Fibroblast of lung (primary cell): ENCODE results near the gene FAM170A.

Source experiments
- EZH2 ChIP-seq: IDR thresholded peaks from 2 replicates; pipeline ENCODE4 v1.5.1; 2012; ENCODE audit warnings: low read length, control low read depth, mild to moderate bottlenecking; ENCODE audit errors: missing control alignments
- TF ChIP-seq, protein P1 (sequence below), 2 donors: IDR thresholded peaks in 1 of 2; conservative IDR thresholded peaks in 1 of 2; 1 replicate in 1 of 2; 2 replicates in 1 of 2; pipeline ENCODE4 v1.5.1; 2011 to 2012; ENCODE audit warnings: low read length in 2 of 2, control low read depth in 1 of 2, inconsistent platforms in 1 of 2, low read depth in 1 of 2, mild to moderate bottlenecking in 1 of 2

DNA sequence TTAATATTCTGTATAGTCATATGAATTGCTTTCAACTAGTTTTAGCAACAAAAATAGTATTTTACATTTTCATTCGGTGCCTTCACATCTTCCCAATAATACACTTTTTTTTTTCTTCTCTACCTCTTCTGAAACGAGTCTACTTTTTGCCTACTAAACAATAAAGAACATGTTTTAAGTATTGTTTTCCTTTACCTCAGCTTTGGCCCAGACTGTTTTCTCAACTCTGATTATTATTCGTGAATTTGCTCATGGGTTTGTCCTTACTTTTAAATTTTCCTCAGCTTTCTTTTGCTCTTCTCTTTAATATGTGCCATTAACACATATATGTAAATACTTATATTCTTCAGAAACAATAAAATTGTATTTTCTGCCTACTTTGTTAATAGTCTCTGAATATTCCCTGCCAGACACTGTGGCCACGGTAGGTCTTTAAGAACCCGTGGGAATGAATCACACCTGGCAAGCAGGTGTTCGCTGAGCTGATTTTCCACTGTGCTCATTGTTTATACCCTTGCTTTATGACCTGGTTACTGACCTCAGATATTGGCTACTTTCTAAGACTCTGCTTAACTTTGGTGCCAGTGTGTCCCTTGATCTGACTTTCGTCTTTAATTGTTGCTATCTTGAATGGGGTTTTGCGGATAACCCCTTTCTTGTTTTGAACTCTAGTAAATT, 49.1 kb downstream of the FAM170A start:
- TF ChIP-seq, protein P1, sequence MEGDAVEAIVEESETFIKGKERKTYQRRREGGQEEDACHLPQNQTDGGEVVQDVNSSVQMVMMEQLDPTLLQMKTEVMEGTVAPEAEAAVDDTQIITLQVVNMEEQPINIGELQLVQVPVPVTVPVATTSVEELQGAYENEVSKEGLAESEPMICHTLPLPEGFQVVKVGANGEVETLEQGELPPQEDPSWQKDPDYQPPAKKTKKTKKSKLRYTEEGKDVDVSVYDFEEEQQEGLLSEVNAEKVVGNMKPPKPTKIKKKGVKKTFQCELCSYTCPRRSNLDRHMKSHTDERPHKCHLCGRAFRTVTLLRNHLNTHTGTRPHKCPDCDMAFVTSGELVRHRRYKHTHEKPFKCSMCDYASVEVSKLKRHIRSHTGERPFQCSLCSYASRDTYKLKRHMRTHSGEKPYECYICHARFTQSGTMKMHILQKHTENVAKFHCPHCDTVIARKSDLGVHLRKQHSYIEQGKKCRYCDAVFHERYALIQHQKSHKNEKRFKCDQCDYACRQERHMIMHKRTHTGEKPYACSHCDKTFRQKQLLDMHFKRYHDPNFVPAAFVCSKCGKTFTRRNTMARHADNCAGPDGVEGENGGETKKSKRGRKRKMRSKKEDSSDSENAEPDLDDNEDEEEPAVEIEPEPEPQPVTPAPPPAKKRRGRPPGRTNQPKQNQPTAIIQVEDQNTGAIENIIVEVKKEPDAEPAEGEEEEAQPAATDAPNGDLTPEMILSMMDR (conservative IDR thresholded peaks at IDR 0.05 in 1 of 2, IDR thresholded peaks at IDR 0.05 in 1 of 2; ENCODE audit: low read depth in 1 of 2, low read length in 2 of 2), result no peak
- TF ChIP-seq EZH2, result no peak
